Stimulated activated CD4-positive, alpha-beta T cell treated with anti-CD3 and anti-CD28 coated beads, Interleukin-1b, Interleukin-23, amount 100 ng/mL, for 48 hours (primary cell): ENCODE measurements around the gene CDCA4.

Source experiments
- DNase-seq: peaks from one replicate; pipeline ENCODE4 v3.0.0-alpha.2; 2020

CDCA4 gene

DNA sequence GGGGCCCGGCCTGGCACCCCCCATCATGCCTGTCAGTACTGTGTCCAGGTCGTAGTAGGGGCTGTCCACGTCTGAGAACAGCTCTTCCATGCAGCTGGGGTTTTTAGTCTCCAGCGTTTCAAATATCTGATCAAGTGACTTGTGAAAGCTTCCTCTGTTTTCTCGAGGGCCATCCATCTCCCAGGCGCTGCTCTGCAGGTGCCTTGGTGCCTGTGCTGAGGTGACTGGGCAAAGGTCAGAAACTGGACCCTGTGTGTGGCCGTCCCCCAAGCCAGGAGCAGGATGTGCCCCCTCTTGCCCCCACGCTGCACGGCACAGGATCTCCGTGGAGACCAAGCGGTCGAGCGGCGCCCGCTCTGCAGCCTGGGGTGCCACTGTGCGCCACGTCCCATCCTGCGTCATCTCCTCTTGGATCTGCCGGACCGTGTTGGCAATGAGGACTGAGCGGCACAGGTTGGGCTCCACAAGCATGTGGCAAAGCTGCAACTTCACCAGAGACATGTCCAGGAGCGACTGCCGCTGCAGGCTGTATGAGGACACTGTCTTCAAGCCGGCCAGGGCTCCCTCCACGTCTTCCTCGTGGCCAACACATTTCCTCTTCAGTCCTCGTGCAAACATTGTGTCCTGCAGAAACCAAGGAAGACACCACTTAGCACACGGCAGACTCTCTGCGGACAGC lies 9.4 kb downstream of the CDCA4 start:
- no peak for DNase-seq

DNA sequence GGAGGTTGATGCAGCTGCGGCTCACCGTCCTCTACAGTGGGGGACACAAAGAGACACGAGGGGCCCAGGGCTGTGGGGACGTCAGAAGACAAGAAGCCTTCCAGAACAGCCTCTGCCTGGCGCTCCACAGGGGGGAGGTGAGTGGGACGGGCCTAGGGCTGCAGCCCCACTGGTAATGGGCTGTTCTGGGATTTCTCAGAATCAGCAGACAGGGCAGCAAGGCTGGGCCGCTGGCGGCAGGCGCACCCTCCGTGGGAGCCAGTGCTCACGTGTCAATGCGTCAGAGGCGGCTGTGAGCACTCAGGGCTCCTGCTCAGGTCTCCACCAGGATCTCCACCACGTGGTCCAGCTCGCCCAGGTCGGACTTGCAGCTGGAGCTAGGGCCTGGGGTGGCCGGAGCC lies 10.0 kb downstream of the CDCA4 start:
- no peak for DNase-seq

DNA sequence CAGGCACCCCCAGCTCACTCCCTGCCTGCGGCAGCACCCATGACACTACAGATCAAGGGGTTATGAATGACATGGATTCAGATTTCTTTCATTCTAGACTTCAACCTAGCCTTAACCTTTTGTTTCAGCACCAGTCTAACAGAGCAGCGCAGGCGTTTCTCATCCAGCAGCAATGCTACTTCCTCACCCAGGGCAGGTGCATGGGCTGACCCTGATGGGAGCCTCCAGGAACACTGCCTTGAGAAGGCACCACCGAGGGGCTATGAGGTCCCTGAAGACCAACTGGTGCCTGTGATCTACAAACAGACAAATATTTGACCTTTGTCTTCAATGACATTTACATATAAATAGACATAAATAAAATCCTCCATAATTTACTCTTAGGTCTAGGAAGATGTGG lies 10.8 kb downstream of the CDCA4 start:
- DNase-seq: no peak

DNA sequence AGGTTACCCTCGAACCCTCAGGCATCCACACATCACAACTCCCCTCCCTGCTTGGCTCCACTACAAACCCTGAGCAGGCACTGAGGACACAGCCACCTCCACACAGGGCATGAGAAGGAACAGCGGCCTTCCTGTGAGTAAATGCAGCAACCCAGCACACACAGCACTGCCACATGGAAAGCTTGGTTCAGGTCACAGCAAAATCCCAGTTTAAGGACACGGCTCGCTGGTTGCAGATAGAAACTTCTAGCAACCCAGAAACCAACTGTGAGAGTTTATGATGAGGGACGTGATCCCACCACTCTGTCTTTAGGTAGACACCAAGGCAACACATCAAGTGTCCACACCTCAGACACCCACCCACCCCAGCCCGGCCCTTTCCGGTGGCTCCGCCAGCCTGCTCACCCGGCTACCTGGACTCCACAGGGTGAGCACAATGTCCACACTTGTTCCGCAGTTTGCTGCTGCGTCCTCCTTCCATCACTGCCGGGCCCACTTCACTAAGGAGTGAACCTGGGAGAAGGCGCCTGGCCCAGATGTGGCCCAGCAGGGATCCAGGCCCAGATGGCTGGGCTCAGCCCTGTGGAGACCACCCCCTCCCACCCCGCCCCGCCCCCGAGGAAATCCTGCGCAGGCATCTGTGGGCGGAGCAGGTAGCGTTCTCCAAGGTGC lies 13.2 kb downstream of the CDCA4 start:
- no peak for DNase-seq

- DNase-seq: no peak
Measured at GRCh38 chr14:105006831-105007592, 13.9 kb downstream of the CDCA4 start.

DNA sequence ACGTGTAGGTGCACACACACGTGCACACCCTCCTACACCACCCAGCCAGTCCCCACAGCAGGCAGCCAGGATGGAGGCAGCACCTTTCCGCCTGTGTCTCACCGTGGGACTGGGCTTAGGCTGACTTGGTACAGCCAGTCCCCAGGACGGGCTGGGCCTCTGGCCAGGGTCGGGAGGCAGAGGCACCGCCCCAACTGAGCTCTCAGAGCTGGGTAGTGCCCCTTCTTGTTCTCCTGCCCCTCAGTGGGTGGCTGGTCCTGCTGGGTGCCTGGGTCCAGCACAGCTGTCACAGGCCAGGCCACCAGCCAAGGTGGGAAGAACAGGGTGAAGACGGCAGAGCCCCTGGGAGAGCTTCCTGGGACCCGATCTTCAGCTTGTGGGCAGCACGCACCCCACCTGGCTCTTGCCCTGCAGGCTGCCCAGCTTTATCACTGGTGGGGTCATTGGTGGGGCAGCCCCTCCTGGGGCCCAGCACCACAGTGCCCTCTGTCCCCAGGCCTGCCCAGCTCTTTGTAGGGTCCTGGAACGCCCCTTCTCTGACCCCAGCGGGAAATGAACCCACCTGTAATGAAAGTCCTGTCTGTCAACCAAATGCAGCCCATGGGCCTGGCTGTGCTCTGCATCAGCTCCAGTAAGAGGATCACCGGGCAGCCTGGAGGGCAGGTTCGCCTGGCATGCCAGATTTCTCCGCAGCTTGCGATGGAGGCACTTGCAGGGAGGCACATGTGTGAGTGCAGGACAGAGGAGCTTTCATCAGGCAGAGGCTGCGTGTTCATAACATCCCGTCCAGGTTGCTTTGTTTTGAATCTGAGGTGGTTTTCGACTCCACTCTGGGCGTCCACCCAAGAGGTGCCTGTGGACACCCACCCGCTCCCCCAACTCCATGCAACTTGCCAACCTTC lies 14.7 kb downstream of the CDCA4 start:
- DNase-seq: no peak

DNA sequence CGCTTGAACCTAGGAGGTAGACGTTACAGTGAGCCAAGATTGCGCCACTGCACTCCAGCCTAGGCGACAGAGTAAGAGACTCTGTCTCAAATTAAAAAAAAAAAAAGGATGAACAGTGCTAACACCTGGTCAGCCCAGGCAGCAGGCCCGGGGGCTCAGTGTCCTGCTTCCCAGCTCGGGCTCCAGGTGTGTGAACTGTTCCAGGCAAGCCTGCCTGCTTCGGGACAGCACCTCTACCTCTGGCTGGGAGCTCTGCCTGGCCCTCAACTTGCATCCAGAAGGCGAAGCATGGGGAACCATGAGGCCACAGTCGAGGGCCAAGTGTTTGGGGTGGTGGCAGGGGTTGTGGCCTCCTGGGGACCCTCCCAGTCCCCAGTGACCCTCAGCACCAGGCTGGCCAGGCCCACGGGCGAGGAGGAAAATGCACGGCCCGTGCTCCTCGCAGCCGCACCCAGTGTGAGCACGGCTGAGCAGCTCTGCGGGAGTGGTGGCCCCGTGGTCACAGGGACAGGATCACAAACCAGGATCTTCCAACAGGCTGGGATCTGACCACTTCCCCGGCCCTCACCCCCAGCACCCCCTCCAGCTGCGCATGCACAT lies 15.5 kb downstream of the CDCA4 start:
- no peak for DNase-seq

DNA sequence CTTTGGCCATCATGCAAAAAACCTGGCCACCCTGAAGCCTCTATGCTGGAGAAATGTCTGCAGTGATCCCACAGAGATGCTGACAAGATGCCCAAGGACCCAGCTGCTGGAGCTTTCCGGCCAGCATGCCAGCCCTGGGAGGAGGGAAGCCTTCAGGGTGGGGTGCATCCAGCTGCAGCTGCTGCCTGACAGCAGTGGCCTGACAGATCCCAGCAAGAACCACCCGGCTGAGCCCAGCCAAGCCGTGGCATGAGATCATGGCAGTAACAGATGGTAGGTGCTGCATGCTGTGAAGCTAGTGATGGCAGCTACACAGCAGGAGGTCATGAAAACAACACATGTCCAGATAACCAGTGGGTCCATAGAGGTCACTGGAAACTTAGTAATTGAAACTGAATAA lies 21.5 kb downstream of the CDCA4 start:
- DNase-seq: no peak

GRCh38 chr14:104998801-104999200 lies 22.1 kb downstream of the CDCA4 start:
- no peak for DNase-seq

- DNase-seq: no peak
Measured at GRCh38 chr14:104996483-104996882, 24.4 kb downstream of the CDCA4 start.

DNA sequence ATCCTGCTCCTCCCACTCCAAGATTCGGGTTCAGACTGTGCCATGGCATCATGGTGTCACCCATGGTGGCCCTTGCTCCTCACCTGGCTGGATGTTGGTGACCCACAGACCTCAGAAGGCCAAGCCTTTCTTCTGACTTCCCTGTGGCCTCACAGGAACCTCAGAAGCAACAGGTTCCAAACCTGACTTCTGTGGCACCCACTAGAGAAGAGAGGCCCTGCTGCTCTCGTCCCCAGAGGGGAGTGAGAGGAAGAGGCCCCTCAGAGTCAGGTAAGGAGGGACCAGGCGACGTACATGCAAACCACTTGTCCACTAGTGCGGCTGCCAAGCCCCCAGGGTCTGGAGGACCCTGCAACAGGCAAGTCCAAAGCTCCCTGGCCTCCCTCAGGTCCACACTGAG lies 24.9 kb downstream of the CDCA4 start:
- DNase-seq: no peak

DNA sequence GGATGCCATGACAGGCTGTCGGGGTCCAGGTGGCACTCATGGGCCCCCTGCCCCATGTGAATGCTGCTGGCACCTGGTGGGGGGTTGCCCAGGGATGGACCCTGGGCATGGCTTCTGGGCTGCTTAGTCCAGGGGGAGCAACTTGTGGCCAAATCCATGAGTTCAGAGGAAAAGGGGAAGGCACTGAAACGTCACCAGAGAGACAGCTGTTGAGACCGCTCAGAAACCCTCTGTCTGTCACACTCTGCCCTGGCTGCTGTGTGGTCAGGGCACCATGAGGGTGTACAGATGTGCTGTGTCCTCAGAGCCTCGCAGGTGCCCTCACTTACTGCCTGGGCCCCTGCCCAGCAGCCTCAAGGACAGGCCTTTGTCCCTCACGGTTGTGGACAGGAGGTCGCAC lies 25.9 kb downstream of the CDCA4 start:
- no peak for DNase-seq

DNA sequence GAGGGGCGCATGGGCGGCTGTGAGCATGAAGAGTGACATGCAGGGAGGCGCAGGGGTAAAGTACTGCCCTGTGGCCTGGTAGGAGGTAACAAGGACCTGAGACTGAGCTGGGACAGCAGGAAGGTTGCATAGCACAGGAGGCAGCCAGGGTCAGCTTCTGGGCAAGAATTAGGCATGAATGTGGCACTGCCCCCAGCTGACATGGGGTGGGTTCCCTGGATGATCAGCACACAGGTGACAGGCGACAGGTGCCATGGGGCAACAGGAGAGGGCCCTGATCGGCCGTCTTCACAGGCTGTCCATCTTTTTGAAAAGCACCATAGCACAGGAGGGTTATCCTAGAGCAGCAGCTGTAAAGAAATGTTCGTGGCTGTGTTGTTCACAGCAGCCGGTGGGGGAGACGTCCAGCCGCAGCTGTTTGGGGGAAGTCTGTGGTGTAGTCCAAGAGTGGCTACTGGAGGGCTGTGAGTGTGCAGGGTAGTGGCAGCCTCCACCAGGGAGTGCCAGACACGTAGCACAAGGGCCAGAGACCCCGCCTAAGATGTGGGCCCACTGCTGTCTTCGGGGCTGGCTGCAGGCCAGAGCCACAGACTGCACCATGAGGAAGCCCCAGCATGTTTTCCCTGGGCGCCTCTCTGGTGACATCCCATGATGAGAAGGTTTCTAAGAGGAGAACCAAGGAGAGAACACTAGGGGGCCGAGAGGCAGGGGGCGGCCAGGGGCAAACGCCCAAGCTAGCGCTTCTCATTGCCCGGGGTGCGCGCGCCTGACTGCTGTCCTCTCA lies 26.9 kb downstream of the CDCA4 start:
- no peak for DNase-seq

DNA sequence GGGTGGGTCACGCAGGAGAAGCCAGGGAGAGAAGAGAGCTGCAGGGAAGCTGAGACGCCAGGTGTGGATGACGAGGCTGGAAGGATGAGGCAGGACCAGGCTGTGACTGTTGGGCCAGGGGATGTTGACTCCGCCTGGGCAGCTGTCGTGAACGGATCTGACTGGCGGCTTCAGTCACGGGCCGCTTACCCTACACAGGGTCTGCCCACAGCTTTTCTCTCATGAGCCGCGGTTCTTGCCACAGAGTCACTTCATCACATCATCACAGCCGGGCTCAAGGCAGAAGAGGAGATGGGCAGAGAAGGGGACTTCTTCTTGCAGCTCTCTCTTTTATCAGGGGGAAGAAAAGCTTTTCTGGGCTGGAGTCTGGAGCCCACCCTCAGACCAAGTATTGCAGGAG lies 27.6 kb downstream of the CDCA4 start:
- no peak for DNase-seq

DNA sequence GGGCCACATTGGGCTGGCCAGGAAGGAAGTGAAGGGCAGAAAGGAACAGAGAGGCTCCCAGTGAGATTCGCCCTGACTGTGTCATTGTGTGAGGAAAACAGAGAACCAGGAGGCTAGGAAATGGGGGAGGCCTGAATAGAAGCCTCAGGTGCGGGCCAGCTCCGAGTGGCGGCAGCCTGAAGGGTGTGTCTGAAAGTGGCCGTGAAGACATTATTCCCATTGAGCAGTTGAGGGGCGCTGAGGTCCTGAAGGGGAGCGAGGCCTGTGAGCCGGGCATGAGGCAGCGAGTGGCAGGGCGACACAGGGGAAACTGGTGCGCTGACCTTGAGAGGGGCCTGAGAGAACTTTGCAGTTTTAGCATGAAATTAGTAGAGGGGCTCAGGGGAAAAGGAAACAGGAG lies 28.4 kb downstream of the CDCA4 start:
- no peak for DNase-seq

- DNase-seq: no peak
Measured at GRCh38 chr14:104991896-104992230, 29.0 kb downstream of the CDCA4 start.

DNA sequence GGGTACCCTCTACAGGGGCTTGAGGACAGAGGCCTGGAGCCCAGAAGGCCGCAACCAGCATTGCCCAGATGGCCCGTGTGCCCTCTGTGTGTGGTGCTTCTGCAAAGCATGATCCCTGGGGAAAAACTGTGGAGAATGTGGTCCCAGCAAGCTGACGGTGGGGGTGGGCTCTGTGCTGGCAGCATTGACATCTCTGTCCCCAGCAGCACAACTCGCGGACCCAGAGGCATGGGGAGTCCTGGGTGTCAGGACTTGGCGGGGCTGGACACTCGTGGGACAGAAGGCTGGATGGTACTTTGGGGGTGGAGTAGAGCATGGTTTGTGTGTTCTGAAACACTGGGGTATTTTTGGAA lies 31.0 kb downstream of the CDCA4 start:
- no peak for DNase-seq

DNA sequence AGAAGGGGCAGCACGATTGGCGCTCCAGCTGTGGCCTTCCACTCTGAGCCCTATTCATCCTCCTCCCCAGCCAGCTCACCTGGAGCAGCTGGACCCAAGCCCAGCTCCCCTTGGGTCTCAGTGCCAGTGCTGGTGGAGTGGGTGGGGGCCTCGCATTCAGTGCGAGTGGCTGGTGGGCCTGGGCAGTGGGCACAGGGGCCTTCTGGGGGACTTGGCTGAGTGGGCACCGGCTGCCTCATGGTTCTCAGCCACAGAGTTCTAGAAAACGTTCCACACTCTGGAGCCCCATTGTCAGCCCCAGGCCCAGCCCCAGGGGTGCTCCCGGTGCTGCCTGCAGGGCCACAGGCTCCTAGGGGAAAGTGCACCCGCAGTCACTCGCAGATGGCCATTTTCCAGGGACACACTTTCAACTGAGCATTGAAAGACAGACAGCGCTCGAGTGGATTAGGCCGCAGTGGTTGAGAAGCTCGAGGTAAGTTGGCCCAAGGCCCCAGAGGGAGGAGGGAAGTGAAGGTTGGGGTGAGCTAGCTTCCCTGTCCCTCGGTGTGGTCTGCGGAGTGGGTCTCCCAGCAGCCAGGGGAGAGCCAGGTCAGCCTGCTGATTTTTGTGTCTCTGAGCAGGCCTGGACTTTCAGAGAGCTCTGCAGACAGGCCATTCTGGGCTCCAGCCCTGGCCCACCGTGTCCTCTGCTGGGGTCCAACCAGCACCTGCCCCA lies 31.5 kb downstream of the CDCA4 start:
- no peak for DNase-seq

GRCh38 chr14:104986487-104987164 lies 34.3 kb downstream of the CDCA4 start:
- DNase-seq: no peak

- DNase-seq: peak; percentile 84
Measured at GRCh38 chr14:104985675-104986486, 35.0 kb downstream of the CDCA4 start, which contains the start of gene CLBA1. CLBA1 (plus strand) TSS chr14:104985788; CDS start chr14:104986432, 644 bp downstream.
